Epithelial cell of proximal tubule (primary cell): ENCODE data around the gene FAM13A. TPM values are rescaled to one million over a fixed set of nuclear protein-coding genes. Genes with fewer than 3 reads are reported as not detected.

Experiments used
- DNase-seq: peaks from one replicate; pipeline ENCODE4 v3.0.0-alpha.2; 2011; ENCODE audit warnings: low read depth
- H3K4me3 ChIP-seq: 2 replicates; pipeline ENCODE4 v1.5.1; 2011; ENCODE audit warnings: low read depth, mild to moderate bottlenecking, low read length
- CTCF ChIP-seq: conservative IDR thresholded peaks from 2 replicates; pipeline ENCODE4 v1.5.1; 2012; ENCODE audit warnings: low read depth, mild to moderate bottlenecking, low read length
- total RNA-seq: library from RNA; depleted of rRNA; stranded (reverse); fragments of >200 nt; gene quantifications from 2 replicates; pipeline ENCODE4 v1.2.3, GENCODE V29; 2015

The FAM13A gene
- total RNA-seq, 1 donor from 2014 or later: 3.0 TPM

DNA sequence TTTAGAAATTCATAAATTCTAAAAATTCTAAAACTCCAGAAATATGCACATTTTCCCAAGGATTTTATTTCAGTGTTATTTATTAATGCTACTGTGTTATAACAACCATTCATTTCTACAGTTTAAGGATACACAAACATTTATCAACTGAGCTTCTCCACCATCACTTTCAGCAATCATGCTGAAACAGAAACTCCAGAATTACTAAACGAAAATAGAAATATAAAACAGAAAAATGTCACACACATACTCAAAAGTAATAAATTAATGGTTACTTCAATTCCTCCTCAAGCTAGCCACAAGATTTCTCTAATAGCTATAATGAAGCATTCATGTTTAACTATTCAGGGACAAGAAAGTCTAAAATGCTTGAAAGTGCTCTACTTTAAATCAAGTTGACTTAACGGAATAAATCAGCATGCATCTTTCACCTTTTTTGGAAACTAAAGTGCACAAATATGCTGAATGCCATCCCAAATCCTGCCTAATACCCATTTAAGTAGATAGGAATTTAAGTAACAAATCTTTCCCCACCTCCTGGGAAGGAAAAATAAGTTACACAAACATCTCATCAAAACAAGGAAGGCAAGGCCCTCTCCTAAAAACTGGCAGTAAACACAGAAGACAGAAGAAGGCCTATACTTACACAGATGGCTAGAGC lies 563 bp downstream of the FAM13A start:
- H3K4me3 ChIP-seq: peak overlapping the region; percentile 53
- DNase-seq: no peak
- TF ChIP-seq CTCF: no peak

GRCh38 chr4:89055157-89056080 lies 1.6 kb downstream of the FAM13A start:
- no peak for TF ChIP-seq CTCF
- peak overlapping the region; percentile 27 for H3K4me3 ChIP-seq
- no peak for DNase-seq

DNA sequence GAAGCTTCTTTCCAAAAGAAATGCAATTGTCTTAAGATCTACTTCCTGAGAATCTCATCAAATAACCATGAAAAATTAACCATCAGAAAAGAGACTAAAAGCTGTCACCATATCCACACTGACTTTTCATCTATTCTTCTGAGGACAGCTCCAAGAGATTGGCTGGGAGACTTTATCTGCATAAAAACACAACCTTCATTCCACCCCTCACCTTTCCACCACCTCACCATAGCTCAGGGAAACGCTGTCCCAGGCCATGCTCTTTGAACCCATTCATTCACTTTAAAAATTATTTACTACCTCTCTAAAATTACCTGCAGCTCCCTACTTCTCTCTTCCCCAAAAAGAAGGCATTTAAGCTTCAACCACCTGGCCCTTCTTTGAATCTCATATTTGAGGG lies 2.4 kb downstream of the FAM13A start:
- no peak overlapping the region for H3K4me3 ChIP-seq
- TF ChIP-seq CTCF: no peak
- no peak for DNase-seq

DNA sequence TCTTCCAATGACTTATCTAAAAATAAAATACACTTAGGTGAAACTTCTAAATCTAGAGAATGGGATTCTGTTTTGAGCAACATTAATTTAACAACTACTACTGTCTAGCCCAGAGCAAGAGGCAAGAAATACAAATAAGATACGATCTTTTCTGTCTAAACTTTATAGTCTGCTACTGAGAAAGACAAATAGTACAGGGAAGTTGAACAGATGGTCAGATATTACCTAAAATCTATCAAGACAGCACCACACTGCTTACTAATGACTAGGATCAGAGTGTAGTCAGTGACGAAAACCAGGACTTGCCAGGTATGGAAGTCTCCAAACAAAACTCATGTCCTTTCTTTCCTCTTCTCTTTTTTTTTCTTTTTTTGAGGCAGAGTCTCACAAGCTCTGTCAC lies 7.1 kb downstream of the FAM13A start:
- H3K4me3 ChIP-seq: no peak overlapping the region

DNA sequence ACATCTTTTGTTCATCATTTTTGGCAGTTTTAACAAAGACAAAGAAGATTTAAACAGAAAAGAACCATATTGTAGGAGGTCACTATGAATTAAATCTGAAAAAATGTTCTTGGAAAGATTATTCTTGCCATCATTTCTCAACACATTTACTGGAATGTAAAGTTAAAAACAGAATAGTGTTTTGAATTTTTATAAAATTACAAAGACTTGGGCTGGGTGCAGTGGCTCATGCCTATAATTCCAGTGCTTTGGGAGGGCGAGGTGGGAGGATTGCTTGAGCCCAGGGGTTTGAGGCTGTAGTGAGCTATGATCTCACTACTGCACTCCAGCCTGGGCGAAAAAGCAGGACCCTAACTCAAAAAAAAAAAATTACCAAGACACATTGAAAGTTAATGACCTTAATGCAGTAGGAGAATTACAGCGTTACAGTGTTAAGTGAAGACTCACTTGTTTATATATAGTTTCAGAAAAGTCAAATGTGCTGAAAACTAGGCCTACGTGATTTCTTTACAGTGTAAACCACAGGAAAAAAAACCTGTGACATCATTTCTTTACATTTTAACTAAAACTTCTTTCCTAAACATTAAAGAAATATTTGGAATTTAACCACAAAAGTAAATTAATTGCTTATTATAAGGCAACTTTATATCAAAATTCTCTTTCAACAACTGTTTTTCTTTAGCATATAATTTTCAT lies 7.9 kb downstream of the FAM13A start:
- no peak for TF ChIP-seq CTCF
- H3K4me3 ChIP-seq: no peak overlapping the region
- DNase-seq: no peak

More for the DNA sequence above, 7.1 kb downstream of the FAM13A start:
- DNase-seq: no peak
- TF ChIP-seq CTCF: no peak

DNA sequence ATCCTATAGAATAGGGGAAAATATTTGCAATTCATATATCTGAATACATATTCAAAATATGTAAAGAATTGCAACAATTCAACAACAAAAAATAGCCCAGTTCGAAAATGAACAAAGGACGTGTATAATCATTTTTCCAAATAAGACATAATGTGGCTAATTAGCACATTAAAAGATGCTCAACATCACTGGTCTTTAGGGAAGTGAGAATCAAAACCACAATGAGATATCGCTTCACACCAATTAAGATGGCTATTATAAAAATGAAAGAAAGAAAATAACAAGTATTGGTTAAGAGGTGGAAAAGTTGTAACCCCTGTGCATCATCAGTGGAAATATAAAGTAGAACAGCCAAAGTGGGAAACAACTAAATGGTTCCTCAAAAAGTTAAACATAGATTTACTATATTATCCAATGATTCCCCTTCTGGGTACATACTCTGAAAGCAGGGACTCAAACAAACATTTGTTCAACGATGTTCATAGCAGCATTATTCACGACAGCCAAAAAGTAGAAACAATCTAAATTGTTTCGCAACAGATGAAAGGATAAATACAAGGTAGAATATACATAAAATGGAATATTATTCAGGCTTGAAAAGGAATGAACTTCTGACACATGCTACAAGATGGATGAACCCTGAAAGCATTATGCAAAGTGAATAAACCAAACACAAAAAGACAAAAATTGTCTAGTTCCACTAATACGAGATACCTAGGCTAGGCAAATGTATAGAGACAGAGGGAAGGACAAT lies 12.7 kb downstream of the FAM13A start:
- no peak overlapping the region for H3K4me3 ChIP-seq
- no peak for DNase-seq
- TF ChIP-seq CTCF: no peak
